ENCODE data around the gene TRIM44.

Gene TRIM44

GRCh38 chr11:35804451-35805040 lies 142.0 kb downstream of the TRIM44 start:
- H3K27me3 ChIP-seq (ENCODE audit: control insufficient read depth, insufficient read depth, low read length): no peaks in the 10 kb centered on the region
- H3K9me3 ChIP-seq (ENCODE audit: control insufficient read depth, low read length): no peaks in the 10 kb centered on the region
- no peaks in the 10 kb centered on the region for H3K79me2 ChIP-seq
- TF ChIP-seq CTCF (IDR thresholded peaks at IDR 0.05): no peak
- no peak overlapping the region for H3K27ac ChIP-seq
- no peaks in the 10 kb centered on the region for H3K36me3 ChIP-seq (ENCODE audit: control insufficient read depth, insufficient read depth, low read length)
- no peak overlapping the region for H3K9ac ChIP-seq
- H2AFZ ChIP-seq: no peak overlapping the region
- H3K4me1 ChIP-seq: no peaks in the 10 kb centered on the region
- H3K4me2 ChIP-seq (ENCODE audit: low read length): no peak overlapping the region
- H3K4me3 ChIP-seq (ENCODE audit: low read depth, low read length): no peak overlapping the region

GRCh38 chr11:35809561-35809960 lies 147.0 kb downstream of the TRIM44 start:
- no peak for TF ChIP-seq CTCF (IDR thresholded peaks at IDR 0.05)
- Histone ChIP-seq H3K4me2 (ENCODE audit: low read length) (no peak overlapping the region), H3K27me3 (ENCODE audit: control insufficient read depth, insufficient read depth, low read length) (no peaks in the 10 kb centered on the region), H3K79me2 (no peaks in the 10 kb centered on the region), H3K9ac (no peak overlapping the region), H3K27ac (no peak overlapping the region), H2AFZ (no peak overlapping the region), H3K4me3 (ENCODE audit: low read depth, low read length) (no peak overlapping the region), H3K36me3 (ENCODE audit: control insufficient read depth, insufficient read depth, low read length) (no peaks in the 10 kb centered on the region), H3K9me3 (ENCODE audit: control insufficient read depth, low read length) (no peaks in the 10 kb centered on the region), H3K4me1 (no peaks in the 10 kb centered on the region)

GRCh38 chr11:35810045-35810645 lies 147.6 kb downstream of the TRIM44 start:
- no peak overlapping the region for H2AFZ ChIP-seq
- no peaks in the 10 kb centered on the region for H3K79me2 ChIP-seq
- no peak overlapping the region for H3K27ac ChIP-seq
- H3K36me3 ChIP-seq (ENCODE audit: control insufficient read depth, insufficient read depth, low read length): no peaks in the 10 kb centered on the region
- H3K4me3 ChIP-seq (ENCODE audit: low read depth, low read length): no peak overlapping the region
- no peaks in the 10 kb centered on the region for H3K27me3 ChIP-seq (ENCODE audit: control insufficient read depth, insufficient read depth, low read length)
- no peak for TF ChIP-seq CTCF (IDR thresholded peaks at IDR 0.05)
- H3K9ac ChIP-seq: no peak overlapping the region
- H3K4me2 ChIP-seq (ENCODE audit: low read length): no peak overlapping the region
- no peaks in the 10 kb centered on the region for H3K9me3 ChIP-seq (ENCODE audit: control insufficient read depth, low read length)
- no peaks in the 10 kb centered on the region for H3K4me1 ChIP-seq

GRCh38 chr11:35811783-35812182 lies 149.2 kb downstream of the TRIM44 start:
- Histone ChIP-seq H3K36me3 (ENCODE audit: control insufficient read depth, insufficient read depth, low read length) (no peaks in the 10 kb centered on the region), H3K9ac (no peak overlapping the region), H2AFZ (no peak overlapping the region), H3K9me3 (ENCODE audit: control insufficient read depth, low read length) (no peaks in the 10 kb centered on the region), H3K4me1 (no peaks in the 10 kb centered on the region), H3K4me2 (ENCODE audit: low read length) (no peak overlapping the region), H3K27me3 (ENCODE audit: control insufficient read depth, insufficient read depth, low read length) (no peaks in the 10 kb centered on the region), H3K4me3 (ENCODE audit: low read depth, low read length) (no peak overlapping the region), H3K27ac (no peak overlapping the region), H3K79me2 (no peaks in the 10 kb centered on the region)
- TF ChIP-seq CTCF (IDR thresholded peaks at IDR 0.05): no peak

- Histone ChIP-seq H3K4me3 (ENCODE audit: low read depth, low read length) (no peak overlapping the region), H2AFZ (no peak overlapping the region), H3K27me3 (ENCODE audit: control insufficient read depth, insufficient read depth, low read length) (no peaks in the 10 kb centered on the region), H3K9ac (no peak overlapping the region), H3K4me2 (ENCODE audit: low read length) (no peak overlapping the region), H3K36me3 (ENCODE audit: control insufficient read depth, insufficient read depth, low read length) (no peaks in the 10 kb centered on the region), H3K27ac (no peak overlapping the region), H3K4me1 (no peaks in the 10 kb centered on the region), H3K9me3 (ENCODE audit: control insufficient read depth, low read length) (no peaks in the 10 kb centered on the region), H3K79me2 (no peaks in the 10 kb centered on the region)
- no peak for TF ChIP-seq CTCF (IDR thresholded peaks at IDR 0.05)
Measured at GRCh38 chr11:35812828-35813227, 150.3 kb downstream of the TRIM44 start.
